GM18505 (cell line): ENCODE data around the gene UBR2.

Experiments used
- ATAC-seq: cut with Tn5 transposase; IDR thresholded peaks from one replicate; pipeline ENCODE4 v1.9.1; 2021; ENCODE audit not compliant: unreplicated experiment
- POLR2A ChIP-seq: IDR thresholded peaks from 4 replicates; pipeline ENCODE4 v1.6.1; 2011; ENCODE audit warnings: borderline replicate concordance; ENCODE audit not compliant: insufficient read depth, insufficient read length; ENCODE audit errors: extremely low read depth

UBR2 gene

DNA sequence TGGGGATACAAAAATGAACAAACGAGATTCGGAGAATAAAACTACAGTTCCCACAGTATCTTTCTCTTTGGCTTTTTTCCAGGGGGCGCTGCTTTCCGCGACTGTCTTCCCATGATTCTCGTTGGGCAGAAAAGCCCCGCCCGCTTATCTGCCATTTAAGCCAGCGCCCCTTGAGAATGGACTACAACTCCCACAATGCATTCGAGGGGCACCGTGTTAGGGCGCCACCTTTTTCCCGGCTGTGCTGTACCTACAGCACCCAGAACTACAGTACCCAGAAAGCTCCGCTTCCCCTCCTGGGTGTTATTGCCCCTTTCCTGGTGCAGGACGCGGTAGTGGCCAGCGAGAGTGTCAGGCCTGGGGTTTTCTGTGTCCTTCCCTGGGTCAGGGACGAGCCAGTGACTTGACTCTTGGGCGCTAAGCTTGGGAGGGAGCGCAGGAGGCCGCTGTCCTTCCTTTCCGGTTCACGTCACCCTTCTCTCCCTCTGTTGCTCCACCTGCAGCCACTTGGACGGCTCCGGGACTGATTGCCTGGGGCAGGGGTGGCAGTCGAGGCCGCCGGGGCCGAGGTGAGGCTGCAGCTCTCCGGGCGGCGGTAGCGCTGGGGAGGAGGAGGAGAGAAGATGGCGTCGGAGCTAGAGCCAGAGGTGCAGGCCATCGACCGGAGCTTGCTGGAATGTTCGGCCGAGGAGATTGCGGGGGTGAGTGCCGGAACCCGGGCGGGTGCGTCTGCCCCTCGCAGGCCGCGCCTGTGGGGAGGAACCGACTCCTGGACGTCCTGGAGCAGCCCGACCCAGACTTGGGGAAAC lies at the start of gene UBR2:
UBR2 (plus strand) TSS at position 333 of the 809 bp plus-strand sequence; CDS start at position 624, 291 bp downstream.
- ATAC-seq: peak; percentile 88
- TF ChIP-seq POLR2A: peak; percentile 65

DNA sequence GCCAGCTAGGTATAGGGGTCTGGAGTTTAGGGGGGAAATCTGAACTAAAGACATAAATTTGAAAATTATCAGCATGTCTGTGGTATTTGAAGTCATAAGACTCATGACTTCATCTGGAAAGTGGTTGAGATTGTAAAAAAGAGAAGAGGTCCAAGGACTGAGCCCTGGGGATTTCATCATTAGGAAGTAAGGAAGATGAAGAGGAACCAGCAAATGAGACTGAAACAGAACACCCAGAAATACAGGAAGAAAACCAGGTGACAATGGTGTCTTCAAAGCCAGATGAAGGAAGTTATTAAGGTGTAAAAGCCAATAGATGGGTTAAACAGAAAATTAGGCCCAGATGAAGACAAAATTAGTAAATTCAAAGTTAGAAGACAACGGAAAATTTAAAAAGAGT lies 49.1 kb upstream of the UBR2 start:
- TF ChIP-seq POLR2A: no peak
- no peak for ATAC-seq

DNA sequence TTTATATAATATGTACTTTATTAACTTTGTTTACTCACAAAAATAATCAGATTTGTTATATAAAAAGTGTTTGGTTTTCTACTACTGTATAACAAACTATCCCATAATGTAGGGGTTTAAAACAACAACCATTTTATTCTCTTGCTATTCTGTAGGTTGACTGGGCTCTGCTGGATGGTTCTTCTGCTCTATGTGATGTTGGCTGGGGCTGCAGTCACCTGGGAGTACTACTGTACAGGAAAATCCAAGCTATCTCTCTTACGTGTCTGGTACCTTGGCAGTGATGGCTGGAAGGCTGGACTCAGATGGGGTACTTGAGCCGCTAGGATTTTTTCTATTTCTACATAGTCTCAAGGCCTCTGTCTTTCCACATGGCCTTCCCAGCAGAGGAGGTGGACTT lies 44.0 kb upstream of the UBR2 start:
- no peak for TF ChIP-seq POLR2A
- no peak for ATAC-seq

- no peak for ATAC-seq
- TF ChIP-seq POLR2A: peak; percentile 22
Observed at GRCh38 chr6:42520786-42521607, 42.8 kb upstream of the UBR2 start.

GRCh38 chr6:42522036-42522435 lies 41.8 kb upstream of the UBR2 start:
- no peak for ATAC-seq
- TF ChIP-seq POLR2A: no peak

GRCh38 chr6:42522942-42523814 lies 40.7 kb upstream of the UBR2 start:
- no peak for TF ChIP-seq POLR2A
- ATAC-seq: no peak

- ATAC-seq: no peak
- no peak for TF ChIP-seq POLR2A
Observed at GRCh38 chr6:42525206-42525605, 38.6 kb upstream of the UBR2 start.

GRCh38 chr6:42526616-42527015 lies 37.2 kb upstream of the UBR2 start:
- TF ChIP-seq POLR2A: no peak
- no peak for ATAC-seq

- ATAC-seq: no peak
- TF ChIP-seq POLR2A: no peak
Observed at GRCh38 chr6:42527204-42527603, 36.6 kb upstream of the UBR2 start.

DNA sequence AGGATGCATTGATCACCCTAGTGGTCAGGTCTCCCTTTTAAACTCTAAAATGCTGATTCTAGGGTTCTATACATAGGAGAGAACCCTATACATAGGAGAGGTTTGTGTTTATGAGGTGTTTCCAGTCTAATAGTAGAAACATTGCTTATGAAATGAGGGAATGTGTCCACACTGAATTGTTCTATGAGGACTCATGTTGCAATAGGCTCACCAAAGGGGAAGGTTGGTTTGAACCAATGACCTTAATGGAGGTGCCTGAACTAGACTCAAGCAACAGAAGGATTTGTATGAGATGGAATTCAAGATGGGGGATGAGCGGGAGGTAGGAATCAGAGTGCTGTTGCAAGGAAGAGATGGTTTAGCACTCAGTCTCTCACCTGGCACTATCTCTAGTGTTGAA lies 33.5 kb upstream of the UBR2 start:
- ATAC-seq: no peak
- TF ChIP-seq POLR2A: no peak

DNA sequence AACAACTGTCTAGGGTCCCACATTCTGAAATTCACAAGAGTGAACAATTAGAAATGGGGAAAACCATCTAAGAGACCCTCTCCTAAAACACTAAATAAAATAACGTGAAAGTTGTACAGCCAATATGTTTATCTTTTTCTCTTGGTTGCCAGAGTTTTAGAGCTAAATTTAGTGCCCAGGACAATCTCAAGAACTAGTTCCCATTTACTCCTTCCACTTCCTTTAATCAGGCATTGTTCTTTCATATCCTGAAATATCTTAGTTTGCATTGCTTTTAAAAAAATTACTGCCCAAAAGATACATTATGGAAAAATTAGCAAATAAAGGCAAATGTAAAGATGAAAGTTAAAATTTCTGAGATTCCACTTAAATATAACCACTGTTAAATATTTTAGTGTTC lies 33.1 kb upstream of the UBR2 start:
- ATAC-seq: no peak
- no peak for TF ChIP-seq POLR2A

GRCh38 chr6:42532038-42532669 lies 31.7 kb upstream of the UBR2 start:
- no peak for TF ChIP-seq POLR2A
- no peak for ATAC-seq
